A673 (cell line): ENCODE measurements around the gene RRM2. TPM values are rescaled to one million over a fixed set of nuclear protein-coding genes. Genes with fewer than 3 reads are reported as not detected.

Source experiments
- BruUV-seq: library from RNA; stranded (reverse); fragments of 400-500 nt; replicated peaks from 2 replicates; lab custom pipeline; 2021; lab: Mats Ljungman, UMichigan
- CTCF ChIA-PET: fragments of 300-600 bp; sonication (Branson Sonifier 250); formaldehyde crosslinking; loops from one replicate; lab custom pipeline; 2022; ENCODE audit warnings: antibody characterized with exemption; lab: Charles Lee
- POLR2A ChIA-PET: fragments of 300-600 bp; sonication (Branson Sonifier 250); formaldehyde crosslinking; loops from one replicate; lab custom pipeline; 2022; ENCODE audit warnings: antibody characterized with exemption; ENCODE audit not compliant: low non-redundant PET; lab: Charles Lee
- DNase-seq: peaks from one replicate; pipeline ENCODE4 v3.0.0-alpha.2; 2015; ENCODE audit warnings: low spot score
- H3K27ac ChIP-seq: fragments of 200-600 bp; sonication (generic); 2 replicates; pipeline ENCODE4 v1.5.1; 2016; ENCODE audit warnings: mixed run types, low read depth, mild to moderate bottlenecking, mixed read lengths, antibody characterized with exemption, low read length; ENCODE audit not compliant: poor library complexity, severe bottlenecking
- H3K27me3 ChIP-seq: fragments of 200-600 bp; sonication (generic); replicated peaks from 2 replicates; pipeline ENCODE4 v1.6.1; 2017; ENCODE audit warnings: mixed run types, low read depth, mild to moderate bottlenecking, mixed read lengths, antibody characterized with exemption, low read length; ENCODE audit not compliant: insufficient read depth, poor library complexity
- H3K36me3 ChIP-seq: fragments of 200-600 bp; sonication (generic); 2 replicates; pipeline ENCODE4 v1.6.1; 2016; ENCODE audit warnings: mixed run types, mild to moderate bottlenecking, mixed read lengths, antibody characterized with exemption, low read length; ENCODE audit not compliant: insufficient read depth, poor library complexity, severe bottlenecking
- H3K4me1 ChIP-seq: fragments of 200-600 bp; sonication (generic); 2 replicates; pipeline ENCODE4 v1.6.1; 2017; ENCODE audit warnings: mixed run types, mild to moderate bottlenecking, mixed read lengths, antibody characterized with exemption, low read length; ENCODE audit not compliant: insufficient read depth, poor library complexity, severe bottlenecking
- H3K4me3 ChIP-seq: fragments of 200-600 bp; sonication (generic); 2 replicates; pipeline ENCODE4 v1.5.1; 2016; ENCODE audit warnings: low read depth, mixed run types, mild to moderate bottlenecking, mixed read lengths, low read length; ENCODE audit not compliant: poor library complexity, severe bottlenecking
- H3K9me3 ChIP-seq: fragments of 200-600 bp; sonication (generic); 2 replicates; pipeline ENCODE4 v1.6.1; 2016; ENCODE audit warnings: mixed run types, low read depth, mild to moderate bottlenecking, mixed read lengths, antibody characterized with exemption, low read length; ENCODE audit not compliant: poor library complexity, severe bottlenecking
- CTCF ChIP-seq: fragments of 300-800, 200-600 bp; sonication (generic); conservative IDR thresholded peaks from 2 replicates; pipeline ENCODE4 v1.5.1; 2017; ENCODE audit warnings: low read depth, mild to moderate bottlenecking, antibody characterized with exemption, low read length, moderate library complexity, mixed read lengths
- EZH2 ChIP-seq: fragments of 200-600 bp; sonication (generic); IDR thresholded peaks from 2 replicates; pipeline ENCODE4 v1.6.1; 2017; ENCODE audit warnings: borderline replicate concordance, low read depth, mild to moderate bottlenecking, mixed read lengths, antibody characterized with exemption, low read length; ENCODE audit not compliant: poor library complexity, severe bottlenecking
- intact Hi-C: fragments of 100-400 bp; cut with micrococcal nuclease; formaldehyde crosslinking; loops from one replicate; pipeline ENCODE4 v1.10.0; 2022; ENCODE audit not compliant: unreplicated experiment
- total RNA-seq: library from RNA; stranded (reverse); gene quantifications from 2 replicates; pipeline ENCODE4 v1.2.3, GENCODE V29; 2021

Gene RRM2
- total RNA-seq, 1 experiment from 2014 or later: 486 TPM

GRCh38 chr2:10169053-10169578, 46.6 kb downstream of the RRM2 start:
- DNase-seq: no peak
- Histone ChIP-seq H3K27me3 (no peaks in the 10 kb centered on the region), H3K9me3 (no peaks in the 10 kb centered on the region), H3K4me3 (no peak overlapping the region), H3K4me1 (no peaks in the 10 kb centered on the region), H3K27ac (no peak overlapping the region), H3K36me3 (no peaks in the 10 kb centered on the region)
- CTCF ChIA-PET: no interaction called here
- POLR2A ChIA-PET: no interaction called here
- no TSS peak for BruUV-seq
- no peak for TF ChIP-seq EZH2
- no peak for TF ChIP-seq CTCF
- intact Hi-C loops: no loop called here

GRCh38 chr2:10169581-10169980, 47.0 kb downstream of the RRM2 start:
- Histone ChIP-seq H3K4me3 (no peak overlapping the region), H3K36me3 (no peaks in the 10 kb centered on the region), H3K27ac (no peak overlapping the region), H3K4me1 (no peaks in the 10 kb centered on the region), H3K9me3 (no peaks in the 10 kb centered on the region), H3K27me3 (no peaks in the 10 kb centered on the region)
- TF ChIP-seq CTCF: no peak
- TF ChIP-seq EZH2: no peak
- POLR2A ChIA-PET: no interaction called here
- CTCF ChIA-PET: no interaction called here
- DNase-seq: no peak
- intact Hi-C loops: no loop called here
- BruUV-seq: no TSS peak

GRCh38 chr2:10170256-10170655, 47.7 kb downstream of the RRM2 start:
- no TSS peak for BruUV-seq
- CTCF ChIA-PET: no interaction called here

More at GRCh38 chr2:10170256-10170655, 47.7 kb downstream of the RRM2 start:
- no peaks in the 10 kb centered on the region for H3K9me3 ChIP-seq
- no peaks in the 10 kb centered on the region for H3K27me3 ChIP-seq
- no peak overlapping the region for H3K4me3 ChIP-seq
- intact Hi-C loops: no loop called here
- TF ChIP-seq CTCF (no peak), EZH2 (no peak)
- no peaks in the 10 kb centered on the region for H3K36me3 ChIP-seq
- H3K27ac ChIP-seq: no peak overlapping the region
- H3K4me1 ChIP-seq: no peaks in the 10 kb centered on the region
- DNase-seq: no peak
- POLR2A ChIA-PET: no interaction called here
